Measurements from ENCODE around the gene NUDT3. TPM values are rescaled to one million over a fixed set of nuclear protein-coding genes. Genes with fewer than 3 reads are reported as not detected.
A peak's percentile ranks its signal among the peaks of the same experiment; 100 is the strongest.

NUDT3 gene
- total and polyA plus RNA-seq, 9 of the 15 experiments (the other 6 are each of a cell fraction or from before 2014, with no cell fraction given) = 5.4 to 81.2 (median 56.4) TPM

DNA sequence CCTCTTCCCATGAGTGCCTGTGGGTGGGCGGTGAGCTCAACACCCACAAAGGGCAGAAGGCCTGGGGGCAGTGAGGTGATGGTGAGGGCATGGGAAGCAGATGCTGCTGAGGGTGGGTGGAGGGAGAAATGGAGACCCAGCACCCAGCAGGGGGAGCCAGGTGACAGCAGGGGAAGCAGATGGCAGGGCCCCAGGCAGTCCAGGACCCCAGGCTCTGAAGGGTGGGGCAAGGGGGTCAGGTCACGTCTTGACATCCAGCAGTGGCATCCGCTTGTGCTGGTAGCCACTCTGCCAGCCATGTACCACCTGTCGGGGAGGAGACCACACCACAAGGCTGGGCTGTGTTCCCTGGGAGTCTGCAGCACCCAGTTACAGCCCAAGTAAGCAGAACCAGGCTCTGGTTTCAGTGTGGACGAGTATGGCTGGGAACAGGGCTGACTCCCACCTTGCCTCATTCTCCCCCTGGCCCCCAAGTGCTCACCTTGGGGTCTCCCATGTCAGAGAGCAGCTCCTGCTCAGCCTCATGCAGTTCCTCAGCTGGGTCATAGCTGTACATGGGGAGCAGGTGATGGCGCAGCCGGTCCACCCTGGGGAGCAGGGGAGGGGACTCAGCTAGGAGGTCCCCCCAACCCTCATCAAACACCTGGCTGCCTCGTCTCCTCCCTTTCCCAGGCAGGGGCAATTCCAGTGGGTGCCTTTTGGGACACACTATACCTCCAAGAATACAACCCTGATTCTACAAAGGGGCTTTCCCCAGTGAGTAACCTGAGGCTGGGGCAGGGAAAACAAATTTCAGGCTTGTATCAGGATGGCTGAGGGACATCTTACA, 145.7 kb downstream of the NUDT3 start (continued):
- TF ChIP-seq FOXO4 (CRISPR knock-in tag; IDR thresholded peaks at IDR 0.05) (no peak), ZNF347 (CRISPR knock-in tag; IDR thresholded peaks at IDR 0.05; ENCODE audit: low read depth) (no peak), RBM22 (IDR thresholded peaks at IDR 0.05; ENCODE audit: low read depth, low read length, poor library complexity, severe bottlenecking) (no peak), ZNF830 (CRISPR knock-in tag; IDR thresholded peaks at IDR 0.05) (no peak), STAT6 (CRISPR knock-in tag; IDR thresholded peaks at IDR 0.05) (0 out of 2 replicates have a peak, but pooled peaks have one; percentile 43), NR1H2 (CRISPR knock-in tag; IDR thresholded peaks at IDR 0.05) (no peak), HMGXB4 (CRISPR knock-in tag; IDR thresholded peaks at IDR 0.05) (no peak), ARNT (IDR thresholded peaks at IDR 0.05) (peak in 1 of 2 experiments; percentile 73; a peak in 1 of 4 replicates), STAT5A (IDR thresholded peaks at IDR 0.05; ENCODE audit: borderline replicate concordance, low read length) (no peak), MED1 (CRISPR knock-in tag; IDR thresholded peaks at IDR 0.05; ENCODE audit: borderline replicate concordance) (no peak), DPF2 (IDR thresholded peaks at IDR 0.05) (no peak), ZNF280B (CRISPR knock-in tag; IDR thresholded peaks at IDR 0.05) (no peak), PREB (CRISPR knock-in tag; IDR thresholded peaks at IDR 0.05) (no peak), RBM14 (IDR thresholded peaks at IDR 0.05; ENCODE audit: borderline replicate concordance, insufficient read depth, low read depth, low read length) (no peak), ZNF133 (CRISPR knock-in tag; IDR thresholded peaks at IDR 0.05) (no peak), SFPQ (IDR thresholded peaks at IDR 0.05; ENCODE audit: low read depth, low read length) (no peak)
